Right atrium auricular region (tissue), 2 donors: ENCODE results near the gene QPRT. TPM values are rescaled to one million over a fixed set of nuclear protein-coding genes. Genes with fewer than 3 reads are reported as not detected.

Experiments used
- DNase-seq: peaks from one replicate; pipeline ENCODE4 v3.0.0-alpha.2; 2019; ENCODE audit warnings: low spot score
- H3K27ac ChIP-seq, 2 donors: fragments of 200-600 bp; sonication (generic); 1 replicate in 1 of 2; 2 replicates in 1 of 2; pipeline ENCODE4 v1.5.1; 2016 to 2019
- H3K27me3 ChIP-seq, 2 donors: fragments of 200-600 bp; sonication (generic); one replicate each; pipeline versions ENCODE4 v1.5.1 to v1.6.0; 2017 to 2019
- H3K36me3 ChIP-seq: fragments of 200-600 bp; sonication (generic); one replicate; pipeline ENCODE4 v1.5.1; 2016
- H3K4me1 ChIP-seq, 2 donors: fragments of 200-600 bp; sonication (generic); one replicate each; pipeline versions ENCODE4 v1.5.1 to v1.6.0; 2017 to 2019
- H3K4me3 ChIP-seq, 2 donors: fragments of 200-600 bp; sonication (generic); 1 replicate in 1 of 2; 2 replicates in 1 of 2; pipeline ENCODE4 v1.5.1; 2017 to 2019; ENCODE audit warnings: mild to moderate bottlenecking in 1 of 2, moderate library complexity in 1 of 2
- H3K9me3 ChIP-seq, 2 donors: fragments of 200-600 bp; sonication (generic); one replicate each; pipeline ENCODE4 v1.5.1; 2019
- CTCF ChIP-seq, 2 donors: fragments of 200-600 bp; sonication (generic); IDR thresholded peaks; one replicate each; pipeline ENCODE4 v1.5.1; 2019; ENCODE audit warnings: antibody characterized with exemption in 2 of 2
- total RNA-seq, 2 donors: library from RNA; depleted of rRNA; stranded (reverse); fragments of >200 nt; gene quantifications; one replicate each; pipeline ENCODE4 v1.1.0, GENCODE V29; 2016

The QPRT gene
- total RNA-seq, 2 donors from 2014 or later, result 18.3 to 38.2 TPM

GRCh38 chr16:29696881-29697331 lies 17.9 kb downstream of the QPRT start:
- H3K4me1 ChIP-seq, result peaks cover 0 to 3% of the 10 kb centered on the region in 2 donors
- no peak for DNase-seq
- no peak for TF ChIP-seq CTCF (IDR thresholded peaks at IDR 0.05)
- no peak overlapping the region for H3K4me3 ChIP-seq
- no peaks in the 10 kb centered on the region for H3K27me3 ChIP-seq
- H3K36me3 ChIP-seq, result no peaks in the 10 kb centered on the region
- no peak overlapping the region for H3K27ac ChIP-seq
- no peaks in the 10 kb centered on the region for H3K9me3 ChIP-seq

GRCh38 chr16:29697391-29697790 lies 18.4 kb downstream of the QPRT start:
- Histone ChIP-seq H3K27ac (no peak overlapping the region), H3K27me3 (no peaks in the 10 kb centered on the region)
- DNase-seq, result no peak

GRCh38 chr16:29698042-29698441 lies 19.1 kb downstream of the QPRT start:
- Histone ChIP-seq H3K36me3 (no peaks in the 10 kb centered on the region), H3K4me1 (peaks cover 0 to 3% of the 10 kb centered on the region in 2 donors)
- DNase-seq, result no peak

More at GRCh38 chr16:29697391-29697790, 18.4 kb downstream of the QPRT start:
- no peak for TF ChIP-seq CTCF (IDR thresholded peaks at IDR 0.05)
- no peak overlapping the region for H3K4me3 ChIP-seq
- peaks cover 0 to 3% of the 10 kb centered on the region in 2 donors for H3K4me1 ChIP-seq
- H3K36me3 ChIP-seq, result no peaks in the 10 kb centered on the region
- no peaks in the 10 kb centered on the region for H3K9me3 ChIP-seq

GRCh38 chr16:29698484-29699323 lies 19.7 kb downstream of the QPRT start:
- H3K4me1 ChIP-seq, result peaks cover 0 to 3% of the 10 kb centered on the region in 2 donors
- H3K9me3 ChIP-seq, result no peaks in the 10 kb centered on the region
- no peaks in the 10 kb centered on the region for H3K36me3 ChIP-seq
- no peak for DNase-seq
- no peak overlapping the region for H3K27ac ChIP-seq
- H3K4me3 ChIP-seq, result no peak overlapping the region
- TF ChIP-seq CTCF (IDR thresholded peaks at IDR 0.05), result no peak
- no peaks in the 10 kb centered on the region for H3K27me3 ChIP-seq

More at GRCh38 chr16:29698042-29698441, 19.1 kb downstream of the QPRT start:
- Histone ChIP-seq H3K9me3 (no peaks in the 10 kb centered on the region), H3K4me3 (no peak overlapping the region), H3K27me3 (no peaks in the 10 kb centered on the region), H3K27ac (no peak overlapping the region)
- no peak for TF ChIP-seq CTCF (IDR thresholded peaks at IDR 0.05)

- Histone ChIP-seq H3K4me3 (no peak overlapping the region), H3K9me3 (no peaks in the 10 kb centered on the region), H3K36me3 (no peaks in the 10 kb centered on the region), H3K27ac (no peak overlapping the region), H3K4me1 (peaks cover 0 to 3% of the 10 kb centered on the region in 2 donors), H3K27me3 (no peaks in the 10 kb centered on the region)
- TF ChIP-seq CTCF (IDR thresholded peaks at IDR 0.05), result no peak
- no peak for DNase-seq
These were observed 20.6 kb downstream of the QPRT start for GRCh38 chr16:29699324-29700219.
